ENCODE data around the gene NUP93.

Gene NUP93

GRCh38 chr16:56895813-56896212 lies 165.9 kb downstream of the NUP93 start:
- DNase-seq (ENCODE audit: low read depth): no peak

DNA sequence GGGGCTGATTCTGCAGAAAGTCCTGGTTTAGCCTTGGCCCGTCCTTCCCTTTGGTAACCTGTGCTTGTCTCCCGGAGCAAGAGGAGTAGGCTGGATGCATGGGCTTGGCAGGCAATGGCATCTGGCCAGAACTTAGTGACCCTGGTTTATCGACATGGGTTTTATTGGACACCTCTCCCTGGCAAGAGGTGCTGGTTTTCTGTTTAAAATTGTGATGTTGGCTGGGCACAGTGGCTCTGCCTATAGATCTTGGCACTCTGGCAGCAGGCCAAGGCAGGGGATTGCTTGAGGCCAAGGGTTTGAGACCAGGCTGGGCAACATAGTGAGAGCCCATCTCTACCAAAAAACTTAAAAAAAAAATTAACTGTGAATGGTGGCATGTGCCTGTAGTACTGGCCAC lies 166.3 kb downstream of the NUP93 start:
- DNase-seq (ENCODE audit: low read depth): no peak

GRCh38 chr16:56897026-56897799 lies 167.3 kb downstream of the NUP93 start:
- DNase-seq (ENCODE audit: low read depth): no peak

DNA sequence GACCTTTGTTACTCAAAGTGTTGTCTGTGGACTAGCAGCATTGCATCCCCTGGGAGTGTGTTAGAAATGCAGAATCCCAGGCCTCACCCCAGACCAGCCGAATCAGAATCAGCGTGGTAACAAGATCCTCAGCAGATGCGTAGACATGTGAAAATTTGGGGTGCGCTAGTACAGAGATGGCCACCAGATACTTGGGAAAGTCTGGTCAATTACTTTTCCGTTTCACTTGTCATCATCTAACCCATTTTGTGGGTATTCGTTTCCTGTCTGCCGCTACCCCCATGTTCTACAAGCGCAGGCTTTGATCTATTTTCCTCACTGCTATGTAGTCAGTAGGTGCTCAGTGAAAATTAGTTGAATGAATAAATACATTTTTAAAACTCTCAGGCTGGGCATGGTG lies 168.9 kb downstream of the NUP93 start:
- DNase-seq (ENCODE audit: low read depth): no peak

Data from activated T-helper 9 cell treated with anti-CD3 and anti-CD28 coated beads, Interleukin-2, amount 50 U/mL, for 16 hours (primary cell).